Natural killer cell (primary cell): ENCODE measurements around the gene ACAP3. TPM values are rescaled to one million over a fixed set of nuclear protein-coding genes. Genes with fewer than 3 reads are reported as not detected.
A peak's percentile ranks its signal among the peaks of the same experiment; 100 is the strongest.

ENCODE experiments used
- ATAC-seq, 3 donors: fragments of 150-1000 bp in 2 of 3; fragments of 200-7000 bp in 1 of 3; cut with Tn5 transposase; 1 replicate in 1 of 3; 2 replicates in 2 of 3; pipeline ENCODE4 v1.10.0; 2021; ENCODE audit warnings: mild to moderate bottlenecking in 2 of 3, moderate library complexity in 2 of 3
- DNase-seq, 2 donors: peaks; one replicate each; pipeline versions ENCODE4 v3.0.0 to v3.0.0-alpha.2; 2013 to 2021; ENCODE audit warnings: mixed read lengths in 1 of 2
- H3K27ac ChIP-seq: one replicate; pipeline ENCODE4 v1.5.1; 2013; ENCODE audit warnings: mild to moderate bottlenecking, low read length
- H3K27me3 ChIP-seq: one replicate; pipeline ENCODE4 v1.6.1; 2013; ENCODE audit warnings: low read length; ENCODE audit not compliant: control insufficient read depth, insufficient read depth
- H3K36me3 ChIP-seq: one replicate; pipeline ENCODE4 v1.6.1; 2013; ENCODE audit warnings: low read length; ENCODE audit not compliant: control insufficient read depth, insufficient read depth
- H3K4me1 ChIP-seq: one replicate; pipeline ENCODE4 v1.6.1; 2013; ENCODE audit warnings: low read length; ENCODE audit not compliant: control insufficient read depth, insufficient read depth
- H3K4me3 ChIP-seq: one replicate; pipeline ENCODE4 v1.5.1; 2013; ENCODE audit warnings: low read length
- H3K9me3 ChIP-seq: one replicate; pipeline ENCODE4 v1.6.1; 2013; ENCODE audit warnings: low read length; ENCODE audit not compliant: control insufficient read depth, insufficient read depth
- H3K27ac Mint-ChIP-seq, 2 donors: one replicate each; pipeline ENCODE4 v1.8.0; 2022; ENCODE audit warnings: mild to moderate bottlenecking in 2 of 2, mixed read lengths in 2 of 2, moderate library complexity in 1 of 2
- H3K27me3 Mint-ChIP-seq, 2 donors: one replicate each; pipeline ENCODE4 v1.8.0; 2022; ENCODE audit warnings: low read depth in 2 of 2, mixed read lengths in 2 of 2
- H3K36me3 Mint-ChIP-seq: one replicate; pipeline ENCODE4 v1.8.0; 2022; ENCODE audit warnings: mixed read lengths
- H3K4me1 Mint-ChIP-seq, 2 donors: one replicate each; pipeline ENCODE4 v1.8.0; 2022; ENCODE audit warnings: mixed read lengths in 2 of 2
- H3K4me3 Mint-ChIP-seq: one replicate; pipeline ENCODE4 v1.8.0; 2022; ENCODE audit warnings: mild to moderate bottlenecking, moderate library complexity, mixed read lengths
- H3K9me3 Mint-ChIP-seq, 2 donors: one replicate each; pipeline ENCODE4 v1.8.0; 2022; ENCODE audit warnings: mixed read lengths in 2 of 2
- WGBS: methylation state at CpG from one replicate; pipeline ENCODE4 v1.1.7; 2013; ENCODE audit warnings: missing lambda C conversion rate; ENCODE audit not compliant: insufficient coverage; 5-methylcytosine and 5-hydroxymethylcytosine counted together
- intact Hi-C: fragments of 100-400 bp; cut with micrococcal nuclease; formaldehyde crosslinking; loops from one replicate; pipeline ENCODE4 v1.14.2; 2022
- total RNA-seq, 4 donors: library from RNA; stranded (reverse); fragments of 120-200 nt in 1 of 4; gene quantifications; one replicate each; pipeline versions ENCODE4 v1.2.3 to v1.2.4, GENCODE V29; 2013 to 2022
- TF ChIP-seq, protein P1 (sequence below): fragments of 200-600 bp; IDR thresholded peaks from one replicate; pipeline ENCODE4 v1.8.0; 2022; ENCODE audit warnings: antibody characterized with exemption

ACAP3 gene
- total RNA-seq, 3 donors from 2014 or later (not counting 1 experiment from before 2014, with no cell fraction given): 56.1 to 59.7 (median 59.0) TPM

DNA sequence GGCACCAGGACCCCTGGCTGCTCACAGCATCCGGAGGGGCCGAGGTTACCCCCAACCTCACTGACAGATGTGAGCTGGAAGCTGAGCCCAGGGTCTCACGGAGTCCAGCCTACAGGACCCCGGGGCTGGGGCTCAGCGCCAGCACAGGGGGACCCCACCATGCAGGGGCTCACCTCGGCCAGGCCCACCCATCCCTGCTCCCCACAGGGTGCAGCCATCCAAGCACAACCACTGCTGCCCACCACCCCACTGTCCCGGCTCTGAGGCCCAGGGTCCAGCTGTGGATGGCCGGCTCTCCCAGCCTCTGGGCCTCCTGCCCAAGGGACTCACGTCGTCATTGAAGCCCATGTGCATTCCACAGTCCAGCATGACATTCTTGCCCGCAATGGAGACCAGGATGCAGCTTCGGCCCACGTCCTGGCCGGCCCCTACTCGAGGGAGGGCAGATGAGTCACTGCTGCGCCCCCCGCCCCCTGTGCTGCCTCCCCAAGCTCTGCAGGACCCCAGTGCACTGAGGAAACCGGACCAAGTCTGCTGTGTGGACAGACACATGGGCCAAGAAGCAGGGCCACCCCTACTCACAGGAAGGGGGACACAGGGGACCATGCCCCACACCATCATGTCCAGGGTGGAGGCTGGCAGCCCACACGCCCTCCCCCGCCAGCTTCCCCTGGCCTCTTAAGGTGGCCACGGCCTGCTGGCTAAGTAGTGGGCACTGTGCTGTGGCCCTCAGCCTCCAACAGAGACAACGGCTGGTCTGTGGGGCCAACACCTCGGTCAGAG is 13.1 kb upstream of the ACAP3 start:
- Histone ChIP-seq H3K4me1 (peaks cover 30% of the 10 kb centered on the region), H3K27me3 (no peaks in the 10 kb centered on the region), H3K4me3 (no peak overlapping the region), H3K36me3 (peaks cover 16% of the 10 kb centered on the region), H3K27ac (no peak overlapping the region), H3K9me3 (no peaks in the 10 kb centered on the region)
- DNase-seq (no peak), ATAC-seq (no peak)
- Mint-ChIP-seq H3K27me3 (no peaks in the 10 kb centered on the region), H3K27ac (no peak overlapping the region), H3K9me3 (no peaks in the 10 kb centered on the region), H3K4me1 (peaks cover 20 to 44% of the 10 kb centered on the region in 2 donors), H3K36me3 (no peaks in the 10 kb centered on the region), H3K4me3 (no peak overlapping the region)
- intact Hi-C loops: no loop called here
- TF ChIP-seq, protein P1, sequence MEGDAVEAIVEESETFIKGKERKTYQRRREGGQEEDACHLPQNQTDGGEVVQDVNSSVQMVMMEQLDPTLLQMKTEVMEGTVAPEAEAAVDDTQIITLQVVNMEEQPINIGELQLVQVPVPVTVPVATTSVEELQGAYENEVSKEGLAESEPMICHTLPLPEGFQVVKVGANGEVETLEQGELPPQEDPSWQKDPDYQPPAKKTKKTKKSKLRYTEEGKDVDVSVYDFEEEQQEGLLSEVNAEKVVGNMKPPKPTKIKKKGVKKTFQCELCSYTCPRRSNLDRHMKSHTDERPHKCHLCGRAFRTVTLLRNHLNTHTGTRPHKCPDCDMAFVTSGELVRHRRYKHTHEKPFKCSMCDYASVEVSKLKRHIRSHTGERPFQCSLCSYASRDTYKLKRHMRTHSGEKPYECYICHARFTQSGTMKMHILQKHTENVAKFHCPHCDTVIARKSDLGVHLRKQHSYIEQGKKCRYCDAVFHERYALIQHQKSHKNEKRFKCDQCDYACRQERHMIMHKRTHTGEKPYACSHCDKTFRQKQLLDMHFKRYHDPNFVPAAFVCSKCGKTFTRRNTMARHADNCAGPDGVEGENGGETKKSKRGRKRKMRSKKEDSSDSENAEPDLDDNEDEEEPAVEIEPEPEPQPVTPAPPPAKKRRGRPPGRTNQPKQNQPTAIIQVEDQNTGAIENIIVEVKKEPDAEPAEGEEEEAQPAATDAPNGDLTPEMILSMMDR: no peak
- WGBS: 95% methylated on average over 23 of the region's 23 CpGs

DNA sequence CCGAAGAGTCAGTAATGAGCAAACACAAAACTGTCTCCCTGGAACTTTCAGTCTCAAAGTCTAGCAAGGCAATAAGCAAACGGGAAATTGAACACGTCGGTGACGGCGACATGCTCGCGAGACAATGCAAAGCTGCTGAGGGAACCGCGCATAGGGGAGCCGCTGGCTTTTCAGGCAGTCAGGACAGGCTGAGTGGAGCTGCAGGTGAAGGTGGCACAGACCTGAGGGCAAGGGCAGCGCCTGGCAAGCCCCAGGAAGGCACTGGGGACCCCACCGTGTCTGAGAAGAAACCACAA is 11.9 kb upstream of the ACAP3 start:
- Histone ChIP-seq H3K4me1 (peaks cover 20% of the 10 kb centered on the region), H3K4me3 (no peak overlapping the region), H3K36me3 (peaks cover 19% of the 10 kb centered on the region), H3K27ac (no peak overlapping the region), H3K9me3 (no peaks in the 10 kb centered on the region), H3K27me3 (no peaks in the 10 kb centered on the region)
- Mint-ChIP-seq H3K27me3 (no peaks in the 10 kb centered on the region), H3K4me1 (peaks cover 20 to 54% of the 10 kb centered on the region in 2 donors), H3K27ac (peak overlapping the region in 1 of 2 donors; percentile 51), H3K9me3 (no peaks in the 10 kb centered on the region), H3K36me3 (no peaks in the 10 kb centered on the region), H3K4me3 (no peak overlapping the region)
- intact Hi-C loops: no loop called here
- TF ChIP-seq, protein P1: no peak
- WGBS: 90% methylated on average over 13 of the region's 13 CpGs
- no peak for ATAC-seq
- DNase-seq: no peak

DNA sequence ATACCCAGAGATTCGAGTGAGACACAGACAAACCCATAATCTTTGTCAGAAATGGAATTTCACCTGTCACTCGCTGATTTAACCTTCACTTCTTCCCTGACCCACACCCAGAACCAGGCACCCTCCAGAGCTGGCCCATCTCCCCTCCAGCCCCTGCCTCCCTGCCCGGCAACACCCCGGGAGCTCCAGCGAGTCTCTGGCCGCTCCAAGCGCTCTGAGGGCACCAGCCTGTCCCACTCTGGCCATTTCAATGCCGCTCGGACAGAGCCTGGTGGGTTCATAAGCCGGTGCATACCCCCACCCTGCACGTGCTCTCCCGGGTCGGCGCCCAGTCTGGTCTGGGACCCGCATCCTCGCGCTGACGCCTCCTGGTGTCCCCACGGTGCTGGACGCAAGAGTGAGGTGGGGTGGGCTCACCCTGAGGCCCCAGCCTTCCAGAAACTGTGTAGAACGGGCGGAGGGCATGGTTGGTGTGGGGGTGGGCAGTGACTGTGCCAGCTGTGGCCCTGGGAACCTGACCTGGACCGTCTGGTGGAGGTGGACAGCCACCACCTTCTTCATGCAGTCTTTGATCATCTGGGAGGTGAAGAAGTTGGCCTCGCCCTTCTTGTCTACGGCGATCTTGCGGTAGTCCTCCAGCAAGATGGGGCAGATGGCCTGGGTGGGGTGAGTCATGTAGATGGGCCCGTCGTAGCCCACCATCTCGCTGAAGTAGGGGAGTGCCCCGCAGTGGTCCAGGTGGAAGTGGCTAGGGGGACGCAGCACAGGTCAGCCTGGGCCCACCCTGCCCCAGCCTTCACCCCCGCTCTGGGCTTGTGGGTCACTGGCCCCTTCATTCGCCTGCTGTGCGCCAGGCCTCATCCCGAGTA is 11.3 kb upstream of the ACAP3 start:
- Histone ChIP-seq H3K27me3 (no peaks in the 10 kb centered on the region), H3K36me3 (peaks cover 25% of the 10 kb centered on the region), H3K27ac (no peak overlapping the region), H3K4me1 (peaks cover 20% of the 10 kb centered on the region), H3K4me3 (no peak overlapping the region), H3K9me3 (no peaks in the 10 kb centered on the region)
- WGBS: 94% methylated on average over 36 of the region's 36 CpGs
- peaks cover 20 to 48% of the 10 kb centered on the region in 2 donors for H3K4me1 Mint-ChIP-seq
- ATAC-seq: no peak
- intact Hi-C loops: no loop called here
- TF ChIP-seq, protein P1: no peak
- no peak overlapping the region for H3K27ac Mint-ChIP-seq
- DNase-seq: no peak
- H3K27me3 Mint-ChIP-seq: no peaks in the 10 kb centered on the region
- H3K4me3 Mint-ChIP-seq: no peak overlapping the region
- no peaks in the 10 kb centered on the region for H3K9me3 Mint-ChIP-seq
- no peaks in the 10 kb centered on the region for H3K36me3 Mint-ChIP-seq
